CD4-positive, alpha-beta T cell treated with Interleukin-4 for 4 hours (primary cell): Measurements from ENCODE around the gene MAP1S.

Experiments used
- DNase-seq: peaks from one replicate; pipeline ENCODE4 v3.0.0-alpha.2; 2020

MAP1S gene

DNA sequence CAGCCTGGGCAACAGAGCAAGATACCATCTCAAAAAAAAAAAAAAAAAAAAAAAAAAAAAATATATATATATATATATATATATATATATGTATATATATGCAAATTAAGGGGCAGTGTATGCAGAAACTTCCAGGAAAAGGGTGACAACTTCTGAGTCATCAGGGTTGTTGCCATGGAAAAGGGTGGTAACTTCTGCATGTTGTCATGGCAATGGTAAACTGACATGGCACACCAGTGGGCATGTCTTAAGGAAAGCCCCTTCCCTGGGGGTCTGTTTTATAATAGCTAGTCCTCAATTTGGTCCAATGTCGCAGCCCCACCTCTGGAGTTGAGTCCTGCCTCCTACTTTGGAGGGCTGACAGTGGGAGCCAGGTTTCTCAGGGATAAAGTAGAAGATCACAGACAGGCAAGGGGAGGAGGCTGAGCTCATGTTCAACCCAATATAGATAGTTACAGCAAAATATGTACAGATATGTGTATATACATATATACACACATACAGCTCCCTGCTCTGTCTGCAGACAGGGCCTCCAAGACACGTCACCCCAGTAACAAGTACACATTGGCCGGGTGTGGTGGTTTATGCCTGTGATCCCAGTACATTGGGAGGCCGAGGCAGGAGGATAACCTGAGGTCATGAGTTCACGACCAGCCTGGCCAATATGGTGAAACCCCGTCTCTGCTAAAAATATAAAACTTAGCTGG lies 24.7 kb downstream of the MAP1S start:
- DNase-seq: peak; percentile 68

DNA sequence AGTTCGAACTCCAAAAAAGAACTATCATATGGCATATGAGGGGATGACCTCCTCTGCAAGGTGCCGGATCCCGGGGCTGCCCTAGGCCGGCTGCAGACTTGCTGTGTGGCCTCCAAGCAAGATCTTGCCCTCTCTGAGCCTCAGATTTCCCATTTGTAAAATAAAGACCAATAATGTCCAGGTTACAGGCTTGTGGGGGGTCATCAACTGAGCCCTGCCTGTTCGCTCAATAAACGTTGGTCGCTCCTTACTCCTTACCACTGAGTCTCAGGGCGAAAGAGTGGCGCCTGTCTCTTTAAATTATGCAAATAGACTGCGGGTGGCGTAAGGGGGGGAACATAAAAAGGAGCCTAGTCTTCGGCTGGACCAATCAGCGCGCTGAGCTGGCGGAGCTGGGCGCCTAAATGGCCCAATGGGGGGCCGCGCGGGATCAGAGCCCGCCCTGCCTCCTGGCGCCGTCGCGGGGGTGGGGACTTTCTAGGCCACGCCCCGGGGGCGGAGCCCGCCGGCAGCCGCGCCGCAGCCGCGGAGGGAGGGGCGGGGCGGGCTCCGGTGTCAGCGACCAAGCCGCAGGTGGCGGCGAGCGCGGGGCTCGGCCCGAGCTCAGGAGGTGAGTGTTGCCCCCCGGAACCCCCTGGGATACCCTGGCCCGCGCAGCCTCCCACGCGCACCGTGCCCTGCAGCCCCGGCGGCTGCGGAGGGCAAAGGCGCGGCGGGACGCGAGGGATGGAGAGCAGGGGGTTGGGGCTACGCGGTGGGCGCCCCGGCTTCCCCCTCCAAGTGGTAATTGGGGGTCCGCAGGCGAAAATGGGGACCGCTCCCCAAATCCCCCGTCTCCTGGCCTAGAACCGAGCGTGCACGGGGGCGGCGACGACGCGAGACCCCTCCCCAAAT lies 28.2 kb downstream of the MAP1S start:
- DNase-seq: peak; percentile 94

DNA sequence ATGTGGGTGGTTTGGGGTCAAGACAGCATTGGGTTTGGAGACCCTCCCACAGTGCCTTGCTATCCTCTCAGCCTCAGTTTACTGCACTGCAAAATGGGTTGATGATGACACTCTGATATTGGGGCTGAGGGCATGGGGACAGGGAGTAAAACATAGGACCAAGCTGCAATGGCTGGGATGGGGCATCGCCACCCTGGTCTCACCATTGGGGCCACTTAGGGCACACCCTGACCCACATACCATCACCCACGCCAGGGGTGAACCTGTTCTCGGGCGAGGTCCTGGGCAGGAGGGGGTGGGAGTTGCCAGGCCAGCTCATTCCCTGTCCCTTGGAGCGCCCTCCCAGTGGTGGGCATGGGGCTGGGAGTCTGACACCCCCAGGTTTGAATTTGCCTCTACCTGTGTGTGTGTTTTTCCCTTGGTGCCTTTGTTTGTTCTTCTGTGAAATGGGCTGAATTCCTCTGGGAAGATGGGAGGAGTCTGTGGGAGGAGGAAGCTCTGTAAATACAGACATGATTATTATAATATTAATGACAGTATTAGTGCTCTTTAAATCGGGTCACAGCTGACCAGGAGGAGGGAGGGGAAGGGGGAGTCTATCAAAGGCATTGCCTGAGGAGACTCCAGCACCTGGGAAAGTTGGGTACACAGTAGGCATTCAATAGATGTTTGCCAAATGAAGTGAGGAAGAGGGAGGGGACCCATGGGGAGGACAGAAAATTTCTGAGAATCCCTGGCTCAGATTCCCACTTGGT lies 29.8 kb downstream of the MAP1S start:
- no peak for DNase-seq

DNA sequence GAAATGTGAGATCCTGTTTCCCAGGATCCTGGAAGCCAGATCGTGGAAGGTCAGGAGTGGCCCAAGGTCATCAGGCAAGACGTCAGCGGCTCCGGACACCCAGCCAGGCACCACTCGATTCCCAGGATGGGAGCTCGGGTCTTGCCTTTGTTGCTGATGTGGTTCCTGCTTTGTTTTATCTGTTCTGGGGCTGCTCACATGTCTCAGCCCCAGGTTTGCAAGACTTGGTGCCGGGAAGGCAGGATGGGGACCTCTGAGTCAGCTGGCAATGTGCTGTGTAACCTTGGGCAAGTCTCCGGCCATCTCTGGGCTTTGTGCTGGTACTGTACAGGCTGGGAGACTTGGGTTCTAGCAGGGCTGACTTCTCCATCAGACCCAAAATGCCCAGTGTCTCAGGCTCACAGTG lies 30.6 kb downstream of the MAP1S start:
- peak; percentile 15 for DNase-seq

DNA sequence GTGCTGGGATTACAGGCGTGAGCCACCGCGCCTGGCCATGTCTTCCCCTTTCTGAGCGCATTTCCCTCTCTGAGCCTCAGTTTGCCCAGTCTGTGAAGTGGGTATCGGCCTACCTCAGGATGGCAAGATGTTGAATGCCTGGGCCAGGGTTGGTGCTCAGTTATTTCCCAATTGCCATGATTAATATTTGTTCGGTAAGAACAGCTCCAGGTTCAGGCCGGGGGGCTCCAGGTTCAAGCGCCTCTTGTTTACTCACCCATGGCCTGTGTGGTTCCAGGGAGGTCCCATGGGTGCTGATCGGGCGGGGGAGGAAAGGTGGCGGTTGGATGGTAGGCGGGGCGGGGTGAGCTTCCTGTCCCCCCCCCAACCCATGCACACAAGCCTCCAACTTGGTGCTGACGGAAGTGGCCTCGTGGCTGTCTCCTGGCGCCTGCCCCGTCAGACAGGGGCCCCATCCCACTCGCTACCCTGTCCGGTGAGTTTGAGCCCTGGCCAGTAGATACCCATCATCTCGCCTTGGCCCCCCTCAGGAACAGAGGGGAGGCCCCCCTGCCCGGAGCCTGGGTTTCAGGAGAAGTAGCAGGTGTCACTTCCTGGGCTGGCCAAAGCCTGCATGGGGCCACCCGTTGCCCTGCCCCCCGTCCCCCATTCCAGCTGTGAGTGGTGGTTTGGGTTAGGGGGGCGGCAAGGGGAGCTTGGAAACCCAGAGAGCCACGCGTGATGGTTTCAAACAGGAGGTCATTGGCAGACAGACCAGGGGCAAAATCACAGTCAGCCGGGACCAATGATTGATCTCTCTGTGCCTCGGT lies 32.0 kb downstream of the MAP1S start, which contains the start of gene FCHO1:
Gene FCHO1, plus strand, starts transcription at position 375 of the 809 bp plus-strand sequence. CDS start 3,688 bp downstream, outside the sequence.
- DNase-seq: peak; percentile 87

DNA sequence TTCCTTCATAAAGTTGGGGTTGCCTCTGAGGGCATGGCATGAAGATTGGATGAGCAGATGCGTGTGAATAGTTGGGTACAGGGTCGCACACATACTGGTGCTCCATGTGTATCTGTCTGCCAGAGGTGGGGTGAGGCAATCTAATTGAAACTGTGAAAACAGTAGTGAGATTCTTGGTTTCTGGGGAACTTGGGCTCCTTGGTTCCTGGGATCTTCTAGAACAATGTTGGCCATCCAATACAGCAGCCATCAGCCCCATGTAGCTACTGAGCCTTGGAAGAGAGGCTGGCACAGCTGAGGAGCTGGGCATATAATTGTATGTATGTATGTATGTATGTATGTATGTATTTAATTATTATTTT lies 32.6 kb downstream of the MAP1S start:
- peak; percentile 8 for DNase-seq

DNA sequence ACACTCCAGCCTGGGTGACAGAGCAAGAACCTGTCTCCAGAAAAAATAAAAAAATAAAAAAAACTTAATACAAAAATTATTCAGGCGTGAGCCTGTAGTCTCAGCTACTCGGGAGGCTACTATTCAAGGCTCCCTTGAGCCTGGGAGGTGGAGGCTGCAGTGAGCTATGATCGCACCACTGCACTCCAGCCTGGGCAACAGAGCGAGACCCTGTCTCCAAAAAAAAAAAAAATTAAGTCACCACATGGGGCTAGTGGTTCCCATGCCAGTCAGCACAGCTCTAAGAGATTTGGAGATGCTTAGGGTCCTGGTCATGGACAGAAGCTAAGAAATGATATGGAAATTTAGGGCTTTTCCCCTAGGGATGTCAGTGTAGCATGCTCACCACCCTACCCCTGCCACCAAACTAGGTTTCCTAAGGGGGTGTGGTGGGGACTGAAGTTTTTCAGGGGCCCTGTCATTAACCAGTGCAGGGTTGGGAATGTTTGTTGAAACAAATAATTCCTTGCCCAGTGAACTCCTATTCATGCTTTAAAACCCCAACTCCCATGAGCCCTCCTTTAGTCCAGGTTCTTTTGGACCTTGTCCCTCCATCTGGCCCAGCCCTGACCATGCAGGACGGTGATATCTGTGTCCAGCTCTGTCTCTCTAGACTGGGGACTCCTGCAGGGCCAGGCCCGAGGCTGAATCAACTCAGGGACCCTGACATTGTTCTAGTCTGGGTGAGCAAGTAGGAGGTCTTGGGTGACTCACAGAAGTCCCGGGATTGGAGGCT lies 33.8 kb downstream of the MAP1S start:
- no peak for DNase-seq

DNA sequence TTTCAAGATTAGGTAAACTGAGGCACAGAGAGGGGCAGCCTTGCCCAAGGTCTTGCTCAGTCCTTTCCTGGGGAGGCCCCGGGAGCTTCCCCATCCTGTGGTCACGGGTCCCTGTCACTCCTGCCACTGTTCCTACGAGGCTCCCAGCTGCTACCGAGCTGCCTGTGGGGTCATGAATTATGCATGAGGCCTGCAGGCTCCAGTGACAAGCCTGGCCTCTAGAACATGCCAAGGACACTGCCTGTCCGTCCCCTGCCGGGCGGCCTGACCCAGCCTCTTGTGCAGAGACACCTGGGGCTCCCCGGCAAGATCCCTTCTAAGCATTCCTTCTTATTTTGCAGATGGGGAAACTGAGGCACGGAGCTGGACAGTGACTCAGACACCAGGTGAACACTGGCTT lies 34.7 kb downstream of the MAP1S start:
- DNase-seq: no peak

DNA sequence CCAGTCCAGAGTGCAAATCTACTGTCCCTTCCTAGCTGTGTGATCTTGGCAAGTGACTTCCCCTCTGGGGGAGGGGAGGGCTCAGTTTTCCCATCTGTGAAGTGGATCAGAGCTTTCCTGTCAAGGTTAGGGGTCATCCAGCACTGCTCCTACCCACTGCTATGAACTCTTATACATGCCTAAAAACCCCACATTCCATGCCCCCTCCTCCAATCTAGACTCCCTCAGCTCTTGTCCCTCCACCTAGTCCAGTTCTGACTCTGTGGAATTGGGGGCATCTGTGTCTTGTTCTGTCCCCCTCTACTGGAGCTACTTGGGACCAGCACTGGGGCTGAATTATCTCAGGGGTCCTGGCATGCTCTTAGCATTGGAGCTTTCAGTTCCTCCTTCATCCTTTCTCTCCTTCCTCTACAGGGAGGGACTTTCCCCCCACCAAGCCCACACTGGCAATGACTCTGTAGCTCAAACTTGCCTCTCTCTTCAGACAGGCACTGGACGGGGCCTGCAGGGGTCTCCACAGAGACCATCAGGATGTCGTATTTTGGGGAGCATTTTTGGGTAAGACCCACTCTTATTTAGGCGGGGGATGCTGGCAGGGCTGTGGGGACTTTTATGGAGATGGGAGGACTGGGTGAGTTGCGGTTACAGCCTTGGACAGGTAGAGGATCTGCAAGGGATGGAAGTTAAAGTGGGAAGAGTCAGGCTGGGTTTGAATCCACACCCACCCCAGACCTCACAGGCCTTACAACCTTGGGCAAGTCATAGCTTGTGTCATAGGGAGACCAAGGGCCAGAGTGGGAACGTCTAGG lies 35.6 kb downstream of the MAP1S start:
- DNase-seq: no peak

DNA sequence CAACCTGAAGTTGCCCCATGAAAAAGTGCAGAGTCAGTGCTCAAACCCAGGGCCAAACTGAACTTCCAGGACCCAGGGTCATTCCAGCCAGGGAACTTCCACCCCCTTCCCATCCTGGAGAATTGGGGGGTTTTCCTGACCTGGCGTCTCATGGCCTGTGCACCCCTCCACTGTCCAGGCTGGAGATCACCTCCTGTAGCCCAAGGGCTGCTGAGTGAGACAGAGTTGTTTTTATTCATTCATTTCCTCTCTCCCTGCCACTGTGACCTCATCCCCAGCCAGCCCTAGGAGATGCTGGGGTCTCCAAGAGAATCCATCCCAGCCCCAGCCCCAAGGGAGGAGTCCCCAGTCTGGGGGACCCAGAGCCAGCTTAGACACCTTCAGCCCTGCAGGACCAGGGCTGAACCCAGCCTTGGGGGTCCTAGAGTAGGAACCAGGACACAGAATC lies 36.2 kb downstream of the MAP1S start:
- no peak for DNase-seq

DNA sequence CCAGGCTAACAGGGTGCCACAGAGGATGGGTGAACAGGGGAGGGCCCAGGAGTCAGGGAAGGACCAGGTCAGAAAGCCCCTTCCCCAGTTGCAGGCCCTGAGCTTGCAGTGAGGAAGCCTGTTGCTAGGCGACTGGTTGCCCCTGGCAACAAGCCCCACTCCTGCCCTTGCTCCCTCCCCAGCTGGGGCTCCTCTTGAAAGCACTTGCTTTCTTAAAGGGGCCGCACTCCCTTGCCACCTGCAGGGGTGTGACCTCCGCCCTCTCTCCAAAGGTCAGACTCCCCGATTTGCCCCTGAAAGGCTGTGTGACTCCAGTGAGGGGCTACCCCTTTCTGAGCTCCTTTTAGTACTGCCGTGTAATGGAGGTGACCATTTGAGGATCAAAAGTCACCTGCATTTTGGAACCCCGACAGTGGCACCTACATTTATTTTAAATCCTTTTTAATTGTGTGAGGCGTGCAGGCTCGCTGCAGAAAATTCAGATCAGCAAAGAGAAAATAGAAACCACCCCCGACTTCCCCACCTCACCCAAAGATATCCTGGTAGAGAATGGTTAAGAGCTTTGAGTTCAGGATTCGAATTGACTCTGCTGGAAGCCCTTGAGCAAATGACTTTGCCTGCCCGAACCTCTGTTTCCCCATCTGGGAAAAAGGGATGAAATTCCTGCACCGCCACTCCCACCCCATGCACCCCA lies 36.8 kb downstream of the MAP1S start:
- peak; percentile 44 for DNase-seq

DNA sequence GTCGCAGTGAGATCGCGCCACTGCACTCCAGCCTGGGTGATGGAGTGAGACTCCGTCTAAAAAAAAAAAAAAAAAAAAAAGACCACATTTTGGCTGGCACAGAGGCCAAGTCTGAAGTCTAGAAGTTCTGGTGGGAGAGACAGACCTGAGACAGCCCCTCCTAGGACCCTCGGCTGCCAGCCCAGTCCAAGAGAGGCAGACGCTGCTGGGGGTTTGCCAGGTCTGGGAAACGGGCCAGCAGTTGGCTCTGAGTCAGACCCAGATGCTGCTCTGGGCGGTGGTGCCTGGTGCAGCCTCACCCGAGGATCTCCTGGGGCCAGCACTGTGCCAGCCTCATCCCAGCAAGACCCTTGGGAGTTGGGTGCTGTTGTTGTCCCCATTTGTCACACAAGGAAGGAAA lies 37.8 kb downstream of the MAP1S start:
- no peak for DNase-seq

DNA sequence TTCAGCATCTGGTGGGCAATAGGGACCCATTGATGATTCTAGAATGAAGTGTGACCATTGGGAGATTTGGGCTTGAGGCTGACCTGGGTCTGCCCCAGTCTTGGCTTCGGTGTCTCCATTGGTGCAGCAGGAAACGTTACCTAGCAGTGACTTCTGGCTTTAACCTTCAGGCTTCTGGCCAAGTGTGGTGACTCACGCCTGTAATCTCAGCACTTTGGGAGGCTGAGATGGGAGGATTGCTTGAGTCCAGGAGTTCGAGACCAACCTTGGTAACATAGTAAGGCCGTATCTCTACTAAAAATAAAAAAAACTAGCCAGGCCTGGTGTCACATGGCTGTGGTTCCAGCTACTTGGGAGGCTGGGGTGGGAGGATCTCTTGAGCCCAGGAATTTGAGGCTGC lies 39.2 kb downstream of the MAP1S start:
- no peak for DNase-seq

DNA sequence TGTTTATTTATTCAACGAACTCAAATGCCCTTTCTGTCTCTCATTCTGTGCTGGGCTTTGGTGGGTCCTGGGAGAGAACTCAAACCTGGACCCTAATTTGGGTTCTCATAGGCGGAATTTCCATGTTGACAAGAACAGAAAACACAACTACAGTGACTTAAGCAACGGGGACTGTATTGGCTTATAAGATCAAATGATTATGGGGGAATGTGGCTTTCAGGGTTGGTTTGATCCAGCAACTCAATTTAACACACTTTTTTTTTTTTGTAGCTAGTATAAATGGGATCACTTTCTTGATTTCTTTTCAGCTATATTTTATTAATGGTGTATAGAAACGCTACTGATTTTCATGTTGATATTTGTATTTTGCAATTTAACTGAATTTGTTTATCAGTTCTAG lies 41.9 kb downstream of the MAP1S start:
- DNase-seq: no peak

DNA sequence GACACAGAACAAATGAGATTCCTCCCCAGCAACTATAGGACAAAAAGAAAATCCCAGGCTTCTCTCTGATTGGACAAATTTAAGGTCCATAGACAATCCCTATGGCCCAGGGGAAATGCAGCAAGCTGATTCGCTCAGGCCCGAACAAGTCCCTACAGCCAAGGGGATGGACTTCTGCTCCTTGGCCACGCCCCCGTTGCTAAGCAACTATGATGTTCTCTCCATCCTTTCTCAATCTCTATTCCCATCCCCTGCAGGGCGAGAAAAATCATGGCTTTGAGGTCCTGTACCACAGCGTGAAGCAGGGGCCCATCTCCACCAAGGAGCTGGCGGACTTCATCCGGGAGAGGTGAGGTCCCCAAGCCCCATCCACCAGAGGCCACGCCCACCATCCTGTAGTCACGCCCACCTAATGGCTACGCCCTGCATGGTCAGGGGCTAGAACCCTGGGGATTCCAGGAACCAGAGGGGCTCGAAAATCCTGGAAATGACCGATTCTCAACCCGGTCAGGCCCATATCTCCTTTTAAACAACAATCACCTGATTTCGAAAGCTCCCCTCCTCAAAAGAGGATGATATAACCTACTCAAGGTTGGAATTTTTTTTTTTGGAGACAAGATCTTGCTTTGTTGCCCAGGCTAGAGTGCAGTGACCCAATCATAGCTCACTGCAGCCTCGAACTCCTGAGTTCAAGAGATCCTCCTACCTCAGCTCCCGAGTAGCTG lies 43.4 kb downstream of the MAP1S start:
- DNase-seq: no peak

DNA sequence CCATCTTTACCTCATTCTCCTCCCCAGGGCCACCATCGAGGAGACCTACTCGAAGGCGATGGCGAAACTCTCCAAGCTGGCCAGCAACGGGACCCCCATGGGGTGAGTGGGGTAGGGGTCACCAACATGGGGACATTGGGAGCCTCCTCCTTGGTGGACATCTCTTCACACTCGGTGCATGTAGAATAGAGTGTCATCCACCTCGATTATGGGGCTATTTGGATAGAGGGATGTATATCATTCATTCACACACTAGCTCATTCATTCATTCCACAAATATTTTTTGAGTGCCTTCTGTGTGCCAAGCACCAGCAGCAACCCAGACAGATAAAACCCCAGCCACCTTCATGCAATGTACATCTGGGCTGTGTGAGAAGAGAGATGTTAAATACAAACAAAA lies 45.1 kb downstream of the MAP1S start:
- DNase-seq: no peak

DNA sequence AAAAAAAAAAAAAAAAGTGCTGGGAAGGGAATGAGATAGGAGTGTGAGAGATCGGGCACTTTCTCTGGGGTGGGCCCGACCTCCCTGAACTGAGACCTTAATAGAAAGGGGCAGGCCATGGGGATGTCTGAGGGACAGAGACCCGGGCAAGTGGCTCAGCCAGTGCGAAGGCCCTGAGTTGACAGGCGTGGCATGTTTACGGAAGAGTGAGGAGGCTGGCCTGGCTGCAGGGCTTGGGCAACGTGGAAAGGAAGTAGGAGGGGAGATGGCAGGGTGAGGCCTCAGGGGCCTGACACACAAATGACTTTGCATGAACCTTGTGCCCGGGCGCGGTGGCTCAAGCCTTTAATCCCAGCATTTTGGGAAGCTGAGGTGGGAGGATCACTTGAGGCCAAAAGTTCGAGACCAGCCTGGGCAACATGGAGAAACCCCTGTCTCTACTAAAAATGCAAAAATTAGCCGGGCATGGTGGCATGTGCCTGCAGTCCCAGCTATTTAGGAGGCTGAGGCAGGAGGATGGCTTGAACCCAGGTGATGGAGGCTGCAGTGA lies 45.9 kb downstream of the MAP1S start:
- no peak for DNase-seq

DNA sequence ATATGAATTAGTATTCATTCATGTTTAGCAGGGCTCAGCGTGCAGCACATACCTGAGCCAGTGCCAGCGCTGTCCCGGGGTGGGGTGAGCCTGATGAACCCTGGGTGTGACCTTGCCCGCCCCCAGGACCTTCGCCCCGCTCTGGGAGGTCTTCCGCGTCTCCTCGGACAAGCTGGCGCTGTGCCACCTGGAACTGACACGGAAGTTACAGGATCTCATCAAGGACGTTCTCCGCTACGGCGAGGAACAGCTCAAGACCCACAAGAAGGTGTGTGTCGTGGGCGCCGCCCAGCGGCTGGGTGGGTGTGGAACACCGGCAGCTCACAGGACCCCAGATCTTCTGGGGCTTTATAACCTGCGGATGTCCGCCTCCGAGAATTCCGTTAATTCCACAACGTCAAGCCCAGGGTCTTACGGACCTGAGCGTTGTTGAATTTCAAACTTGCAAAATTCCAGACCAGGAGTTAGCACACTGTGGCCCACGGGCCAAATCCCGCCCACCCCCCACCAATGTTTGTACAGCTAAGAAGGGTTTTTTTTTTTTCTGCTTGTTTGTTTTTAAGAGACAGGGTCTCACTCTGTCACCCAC lies 47.4 kb downstream of the MAP1S start:
- DNase-seq: peak; percentile 20

DNA sequence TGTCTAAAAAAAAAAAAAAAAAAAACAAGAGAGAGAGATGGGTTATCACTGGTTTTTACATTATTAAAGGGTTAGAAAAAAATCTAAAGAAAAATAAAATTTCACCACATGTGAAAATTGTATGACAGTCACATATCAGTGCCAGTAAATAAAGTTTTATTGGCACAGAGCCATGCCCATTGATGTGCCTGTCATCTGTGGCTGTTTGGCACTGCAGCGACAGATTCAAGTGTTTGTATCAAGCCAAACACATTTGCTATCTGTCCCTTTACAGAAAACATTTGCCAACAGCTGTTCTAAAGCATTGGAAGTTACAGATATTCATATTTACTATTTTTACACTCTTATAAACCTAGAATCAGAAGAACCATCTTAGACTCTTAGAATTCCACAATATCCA lies 48.3 kb downstream of the MAP1S start:
- no peak for DNase-seq
